WTC11 (cell line): ENCODE data around the gene TELO2. TPM values are rescaled to one million over a fixed set of nuclear protein-coding genes. Genes with fewer than 3 reads are reported as not detected.

Experiments used
- ATAC-seq: fragments of 200-7000 bp; cut with Tn5 transposase; 2 replicates; pipeline ENCODE4 v1.10.0; 2021; ENCODE audit warnings: mild to moderate bottlenecking, moderate library complexity
- CTCF ChIA-PET: fragments of 300-600 bp; sonication (Branson Sonifier 250); formaldehyde crosslinking; loops from one replicate; lab custom pipeline; 2021; ENCODE audit warnings: antibody characterized with exemption; lab: Charles Lee
- POLR2A ChIA-PET: fragments of 350-600 bp; sonication (Branson Sonifier 250); formaldehyde crosslinking; loops from one replicate; lab custom pipeline; 2021; ENCODE audit warnings: antibody characterized with exemption; lab: Charles Lee
- DNase-seq: peaks from one replicate; pipeline ENCODE4 v3.0.0; 2021; ENCODE audit warnings: low spot score
- H3K27ac Mint-ChIP-seq: 2 replicates; pipeline ENCODE4 v1.8.0; 2021; ENCODE audit warnings: mixed read lengths
- H3K27me3 Mint-ChIP-seq: 2 replicates; pipeline ENCODE4 v1.8.0; 2021; ENCODE audit warnings: low read depth, mild to moderate bottlenecking, moderate library complexity, mixed read lengths
- H3K36me3 Mint-ChIP-seq: 2 replicates; pipeline ENCODE4 v1.8.0; 2021; ENCODE audit warnings: mixed read lengths
- H3K4me1 Mint-ChIP-seq: 2 replicates; pipeline ENCODE4 v1.8.0; 2022; ENCODE audit warnings: mixed read lengths
- H3K4me3 Mint-ChIP-seq: 2 replicates; pipeline ENCODE4 v1.8.0; 2021; ENCODE audit warnings: mild to moderate bottlenecking, moderate library complexity, mixed read lengths
- H3K9me3 Mint-ChIP-seq: 2 replicates; pipeline ENCODE4 v1.8.0; 2021; ENCODE audit warnings: mixed read lengths
- ATF1 ChIP-seq: sonication (generic); formaldehyde crosslinking; IDR thresholded peaks from 2 replicates; pipeline ENCODE4 v1.8.1; 2023; ENCODE audit warnings: mild to moderate bottlenecking, moderate library complexity, missing genetic modification reagents
- CBFB ChIP-seq: sonication (generic); formaldehyde crosslinking; IDR thresholded peaks from 2 replicates; pipeline ENCODE4 v1.8.1; 2022; ENCODE audit warnings: mild to moderate bottlenecking, low read depth, missing genetic modification reagents
- ELF4 ChIP-seq: sonication (generic); formaldehyde crosslinking; IDR thresholded peaks from 2 replicates; pipeline ENCODE4 v1.8.1; 2022; ENCODE audit warnings: low read depth, mild to moderate bottlenecking, moderate library complexity, missing genetic modification reagents
- EMX1 ChIP-seq: fragments of 250-450 bp; sonication (Bioruptor Pico); IDR thresholded peaks from 2 replicates; pipeline ENCODE4 v1.8.0; 2021; ENCODE audit warnings: mild to moderate bottlenecking
- FOXP1 ChIP-seq: sonication (generic); formaldehyde crosslinking; IDR thresholded peaks from 2 replicates; pipeline ENCODE4 v1.8.0; 2022; ENCODE audit warnings: missing genetic modification reagents, mild to moderate bottlenecking, moderate library complexity, borderline replicate concordance
- JUN ChIP-seq: sonication (generic); formaldehyde crosslinking; IDR thresholded peaks from 2 replicates; pipeline ENCODE4 v1.8.0; 2023; ENCODE audit warnings: mild to moderate bottlenecking, missing genetic modification reagents
- MYBL2 ChIP-seq: sonication (generic); formaldehyde crosslinking; IDR thresholded peaks from 2 replicates; pipeline ENCODE4 v1.8.1; 2023; ENCODE audit warnings: mild to moderate bottlenecking, moderate library complexity, missing genetic modification reagents
- NFATC4 ChIP-seq: fragments of 250-450 bp; sonication (Bioruptor Pico); IDR thresholded peaks from 2 replicates; pipeline ENCODE4 v1.9.0; 2021; ENCODE audit warnings: mild to moderate bottlenecking
- NFYB ChIP-seq: sonication (generic); formaldehyde crosslinking; conservative IDR thresholded peaks from 2 replicates; pipeline ENCODE4 v1.8.0; 2022; ENCODE audit warnings: low read depth, missing genetic modification reagents
- SMAD3 ChIP-seq: sonication (generic); formaldehyde crosslinking; IDR thresholded peaks from 2 replicates; pipeline ENCODE4 v1.8.0; 2022; ENCODE audit warnings: missing genetic modification reagents, mild to moderate bottlenecking, borderline replicate concordance
- SMAD4 ChIP-seq: sonication (generic); formaldehyde crosslinking; IDR thresholded peaks from 2 replicates; pipeline ENCODE4 v1.8.0; 2022; ENCODE audit warnings: mild to moderate bottlenecking, missing genetic modification reagents
- TEAD1 ChIP-seq: sonication (generic); formaldehyde crosslinking; IDR thresholded peaks from 2 replicates; pipeline ENCODE4 v1.8.0; 2022; ENCODE audit warnings: mild to moderate bottlenecking, missing genetic modification reagents
- ZBTB21 ChIP-seq: sonication (generic); formaldehyde crosslinking; IDR thresholded peaks from 2 replicates; pipeline ENCODE4 v1.8.1; 2023; ENCODE audit warnings: mild to moderate bottlenecking, missing genetic modification reagents, borderline replicate concordance
- ZNF232 ChIP-seq: sonication (generic); formaldehyde crosslinking; IDR thresholded peaks from 2 replicates; pipeline ENCODE4 v1.8.0; 2022; ENCODE audit warnings: mild to moderate bottlenecking, missing genetic modification reagents
- total RNA-seq: library from RNA; stranded (reverse); gene quantifications from 3 replicates; pipeline ENCODE4 v1.2.3, GENCODE V29; 2021
- TF ChIP-seq, protein P1 (sequence below): sonication (generic); formaldehyde crosslinking; IDR thresholded peaks from 2 replicates; pipeline ENCODE4 v1.8.1; 2022; ENCODE audit warnings: mild to moderate bottlenecking, moderate library complexity, missing genetic modification reagents
- TF ChIP-seq, protein P2 (sequence below): fragments of 200-600 bp; IDR thresholded peaks from 2 replicates; pipeline ENCODE4 v1.8.0; 2022; ENCODE audit warnings: antibody characterized with exemption
- TF ChIP-seq, protein P3 (sequence below): sonication (generic); formaldehyde crosslinking; conservative IDR thresholded peaks from 2 replicates; pipeline ENCODE4 v1.8.1; 2023; ENCODE audit warnings: mild to moderate bottlenecking, low read depth, missing genetic modification reagents, moderate library complexity
- TF ChIP-seq, protein P4 (sequence below): sonication (generic); formaldehyde crosslinking; IDR thresholded peaks from 2 replicates; pipeline ENCODE4 v1.8.0; 2023; ENCODE audit warnings: mild to moderate bottlenecking, missing genetic modification reagents
- TF ChIP-seq, protein P5 (sequence below): fragments of 250-450 bp; sonication (Bioruptor Pico); IDR thresholded peaks from 2 replicates; pipeline ENCODE4 v2.1.2; 2022; ENCODE audit warnings: mild to moderate bottlenecking, moderate library complexity

The TELO2 gene
- total RNA-seq, 1 experiment from 2014 or later: 86.7 TPM

DNA sequence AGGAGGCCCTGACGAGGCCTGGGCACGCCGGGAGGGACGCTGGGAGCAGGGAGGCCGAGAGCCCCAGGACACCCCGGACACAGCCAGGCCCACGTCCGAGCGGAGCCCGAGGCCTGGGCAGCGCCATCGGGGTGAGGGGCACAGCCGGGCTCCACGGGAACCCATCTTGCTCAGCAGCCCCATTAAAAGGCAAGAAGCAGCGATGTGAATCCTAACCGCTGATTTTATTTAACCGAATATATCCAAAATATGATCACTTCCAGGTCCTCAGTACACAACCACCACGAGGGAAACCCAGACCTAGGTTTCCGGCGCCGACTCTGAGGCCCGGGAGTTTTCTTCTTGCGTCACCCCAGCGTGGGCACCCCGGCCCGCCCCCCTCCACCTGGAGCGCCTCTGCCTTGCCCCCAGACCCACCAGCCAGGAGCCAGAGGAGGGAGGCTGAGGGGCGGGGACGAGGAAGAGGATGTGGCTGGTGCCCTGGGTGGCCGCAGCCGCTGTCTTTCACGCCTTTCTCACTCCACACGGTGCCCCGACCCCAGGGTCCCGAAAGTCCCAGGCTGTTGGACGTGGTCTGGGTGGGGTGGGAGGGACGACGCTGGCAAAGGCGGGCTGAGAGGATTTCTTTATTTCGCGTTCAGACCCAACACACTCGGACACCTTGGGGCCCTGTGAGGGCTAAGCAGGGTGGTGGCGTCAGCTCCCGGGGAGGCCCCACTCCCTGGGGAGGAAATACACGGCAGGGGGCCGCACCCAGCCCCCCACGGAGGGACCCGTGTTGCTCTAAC, 48.2 kb upstream of the TELO2 start (continued):
- TF ChIP-seq, protein P1, sequence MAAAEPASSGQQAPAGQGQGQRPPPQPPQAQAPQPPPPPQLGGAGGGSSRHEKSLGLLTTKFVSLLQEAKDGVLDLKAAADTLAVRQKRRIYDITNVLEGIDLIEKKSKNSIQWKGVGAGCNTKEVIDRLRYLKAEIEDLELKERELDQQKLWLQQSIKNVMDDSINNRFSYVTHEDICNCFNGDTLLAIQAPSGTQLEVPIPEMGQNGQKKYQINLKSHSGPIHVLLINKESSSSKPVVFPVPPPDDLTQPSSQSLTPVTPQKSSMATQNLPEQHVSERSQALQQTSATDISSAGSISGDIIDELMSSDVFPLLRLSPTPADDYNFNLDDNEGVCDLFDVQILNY (CRISPR knock-in tag): no peak

DNA sequence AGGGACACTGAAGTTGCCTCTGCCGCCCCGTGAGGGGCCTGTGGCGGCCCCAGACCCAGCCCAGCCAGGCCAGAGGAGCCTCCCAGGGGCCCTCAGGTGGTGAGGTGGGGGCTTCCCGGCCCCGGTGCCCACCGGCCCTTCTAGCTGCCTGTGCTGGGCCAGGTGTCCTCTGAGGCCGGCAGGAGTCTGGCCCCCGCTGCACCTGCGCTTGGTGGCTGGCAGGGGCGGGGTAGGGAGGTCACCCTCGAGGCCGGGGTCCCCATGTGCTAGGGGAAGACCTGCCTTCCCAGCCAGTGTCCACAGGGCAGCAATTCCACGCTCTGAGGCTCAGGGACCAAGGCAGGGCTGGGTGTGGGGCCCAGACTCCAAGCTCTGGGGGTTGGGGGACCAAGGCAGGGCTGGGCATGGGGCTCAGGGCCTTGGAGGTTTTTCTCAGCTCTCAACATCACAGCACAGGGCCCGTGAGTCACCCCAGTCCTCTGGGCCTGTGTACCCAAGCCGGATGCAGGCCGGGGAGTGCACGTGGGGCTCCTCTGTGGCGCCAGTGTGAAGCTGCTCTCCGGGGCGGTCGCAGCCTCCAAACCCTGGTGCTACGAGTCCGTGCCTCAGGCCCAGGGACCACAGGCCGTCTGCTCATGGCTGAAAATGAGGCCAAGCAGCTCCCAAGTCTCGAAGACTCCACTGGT, 47.5 kb upstream of the TELO2 start:
- no peaks in the 10 kb centered on the region for H3K9me3 Mint-ChIP-seq
- no peak overlapping the region for H3K27ac Mint-ChIP-seq
- TF ChIP-seq CBFB (no peak), FOXP1 (CRISPR knock-in tag) (no peak), TEAD1 (no peak), EMX1 (no peak), NFATC4 (CRISPR knock-in tag) (no peak), ELF4 (CRISPR knock-in tag) (no peak), ATF1 (CRISPR knock-in tag) (no peak), JUN (CRISPR knock-in tag) (no peak)
- TF ChIP-seq, protein P2, sequence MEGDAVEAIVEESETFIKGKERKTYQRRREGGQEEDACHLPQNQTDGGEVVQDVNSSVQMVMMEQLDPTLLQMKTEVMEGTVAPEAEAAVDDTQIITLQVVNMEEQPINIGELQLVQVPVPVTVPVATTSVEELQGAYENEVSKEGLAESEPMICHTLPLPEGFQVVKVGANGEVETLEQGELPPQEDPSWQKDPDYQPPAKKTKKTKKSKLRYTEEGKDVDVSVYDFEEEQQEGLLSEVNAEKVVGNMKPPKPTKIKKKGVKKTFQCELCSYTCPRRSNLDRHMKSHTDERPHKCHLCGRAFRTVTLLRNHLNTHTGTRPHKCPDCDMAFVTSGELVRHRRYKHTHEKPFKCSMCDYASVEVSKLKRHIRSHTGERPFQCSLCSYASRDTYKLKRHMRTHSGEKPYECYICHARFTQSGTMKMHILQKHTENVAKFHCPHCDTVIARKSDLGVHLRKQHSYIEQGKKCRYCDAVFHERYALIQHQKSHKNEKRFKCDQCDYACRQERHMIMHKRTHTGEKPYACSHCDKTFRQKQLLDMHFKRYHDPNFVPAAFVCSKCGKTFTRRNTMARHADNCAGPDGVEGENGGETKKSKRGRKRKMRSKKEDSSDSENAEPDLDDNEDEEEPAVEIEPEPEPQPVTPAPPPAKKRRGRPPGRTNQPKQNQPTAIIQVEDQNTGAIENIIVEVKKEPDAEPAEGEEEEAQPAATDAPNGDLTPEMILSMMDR: no peak
- H3K36me3 Mint-ChIP-seq: peaks cover 2% of the 10 kb centered on the region; the same call in 1 of the 2 replicates
- ChIA-PET POLR2A (interaction anchor here (1.1 kb wide), 1 partner anchor 14 kb away, joined by 3 read pairs; no protein-coding TSS in a partner anchor), CTCF (no interaction called here)
- no peaks in the 10 kb centered on the region for H3K4me1 Mint-ChIP-seq
- ATAC-seq (no peak), DNase-seq (no peak)
- no peaks in the 10 kb centered on the region for H3K27me3 Mint-ChIP-seq
- no peak overlapping the region for H3K4me3 Mint-ChIP-seq

DNA sequence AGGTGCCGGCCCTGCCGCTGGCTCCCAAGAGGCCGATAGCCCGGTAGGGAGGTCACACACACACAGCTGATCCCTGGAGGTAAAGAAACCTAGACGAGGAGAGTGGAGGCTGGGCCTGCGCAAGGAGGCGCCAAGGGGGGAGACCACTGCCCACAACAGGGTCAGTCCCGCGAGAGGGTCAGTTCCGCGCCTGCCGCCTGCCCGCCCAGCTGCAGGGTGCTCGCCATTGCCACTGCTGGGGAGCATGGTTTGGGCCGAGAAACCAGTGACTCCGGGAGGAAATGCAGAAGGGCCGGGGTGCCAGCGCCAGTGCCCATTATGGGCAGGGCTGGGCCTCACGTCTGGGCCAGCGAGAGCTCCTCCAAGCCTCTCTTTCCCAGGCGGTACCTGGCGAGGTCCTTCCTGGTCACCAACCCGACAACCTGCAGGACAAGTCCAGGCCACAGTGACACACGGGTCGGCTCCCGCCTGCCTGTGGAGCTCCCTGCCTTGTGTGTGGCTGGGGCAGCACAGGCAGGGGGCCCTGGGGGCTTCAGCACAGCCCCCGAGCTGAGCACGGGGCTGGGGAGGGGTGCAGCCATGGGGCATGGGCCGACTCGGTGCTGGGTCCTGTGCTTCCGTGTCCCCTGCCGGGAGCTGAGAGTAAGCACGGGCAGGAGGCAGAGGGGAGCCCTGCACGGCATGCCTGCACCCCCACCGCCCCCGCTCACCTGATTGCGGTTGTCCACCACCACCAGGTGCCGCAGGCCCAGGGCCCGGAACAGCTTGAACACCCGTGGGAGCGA, 46.7 kb upstream of the TELO2 start:
- TF ChIP-seq SMAD3 (no peak), JUN (CRISPR knock-in tag) (no peak), CBFB (no peak), ELF4 (CRISPR knock-in tag) (no peak), ZBTB21 (CRISPR knock-in tag) (no peak), ZNF232 (CRISPR knock-in tag) (no peak), MYBL2 (CRISPR knock-in tag) (no peak), EMX1 (no peak), NFYB (CRISPR knock-in tag) (no peak), SMAD4 (no peak), ATF1 (CRISPR knock-in tag) (no peak)
- TF ChIP-seq, protein P3, sequence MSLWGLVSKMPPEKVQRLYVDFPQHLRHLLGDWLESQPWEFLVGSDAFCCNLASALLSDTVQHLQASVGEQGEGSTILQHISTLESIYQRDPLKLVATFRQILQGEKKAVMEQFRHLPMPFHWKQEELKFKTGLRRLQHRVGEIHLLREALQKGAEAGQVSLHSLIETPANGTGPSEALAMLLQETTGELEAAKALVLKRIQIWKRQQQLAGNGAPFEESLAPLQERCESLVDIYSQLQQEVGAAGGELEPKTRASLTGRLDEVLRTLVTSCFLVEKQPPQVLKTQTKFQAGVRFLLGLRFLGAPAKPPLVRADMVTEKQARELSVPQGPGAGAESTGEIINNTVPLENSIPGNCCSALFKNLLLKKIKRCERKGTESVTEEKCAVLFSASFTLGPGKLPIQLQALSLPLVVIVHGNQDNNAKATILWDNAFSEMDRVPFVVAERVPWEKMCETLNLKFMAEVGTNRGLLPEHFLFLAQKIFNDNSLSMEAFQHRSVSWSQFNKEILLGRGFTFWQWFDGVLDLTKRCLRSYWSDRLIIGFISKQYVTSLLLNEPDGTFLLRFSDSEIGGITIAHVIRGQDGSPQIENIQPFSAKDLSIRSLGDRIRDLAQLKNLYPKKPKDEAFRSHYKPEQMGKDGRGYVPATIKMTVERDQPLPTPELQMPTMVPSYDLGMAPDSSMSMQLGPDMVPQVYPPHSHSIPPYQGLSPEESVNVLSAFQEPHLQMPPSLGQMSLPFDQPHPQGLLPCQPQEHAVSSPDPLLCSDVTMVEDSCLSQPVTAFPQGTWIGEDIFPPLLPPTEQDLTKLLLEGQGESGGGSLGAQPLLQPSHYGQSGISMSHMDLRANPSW: no peak
- TF ChIP-seq, protein P4, sequence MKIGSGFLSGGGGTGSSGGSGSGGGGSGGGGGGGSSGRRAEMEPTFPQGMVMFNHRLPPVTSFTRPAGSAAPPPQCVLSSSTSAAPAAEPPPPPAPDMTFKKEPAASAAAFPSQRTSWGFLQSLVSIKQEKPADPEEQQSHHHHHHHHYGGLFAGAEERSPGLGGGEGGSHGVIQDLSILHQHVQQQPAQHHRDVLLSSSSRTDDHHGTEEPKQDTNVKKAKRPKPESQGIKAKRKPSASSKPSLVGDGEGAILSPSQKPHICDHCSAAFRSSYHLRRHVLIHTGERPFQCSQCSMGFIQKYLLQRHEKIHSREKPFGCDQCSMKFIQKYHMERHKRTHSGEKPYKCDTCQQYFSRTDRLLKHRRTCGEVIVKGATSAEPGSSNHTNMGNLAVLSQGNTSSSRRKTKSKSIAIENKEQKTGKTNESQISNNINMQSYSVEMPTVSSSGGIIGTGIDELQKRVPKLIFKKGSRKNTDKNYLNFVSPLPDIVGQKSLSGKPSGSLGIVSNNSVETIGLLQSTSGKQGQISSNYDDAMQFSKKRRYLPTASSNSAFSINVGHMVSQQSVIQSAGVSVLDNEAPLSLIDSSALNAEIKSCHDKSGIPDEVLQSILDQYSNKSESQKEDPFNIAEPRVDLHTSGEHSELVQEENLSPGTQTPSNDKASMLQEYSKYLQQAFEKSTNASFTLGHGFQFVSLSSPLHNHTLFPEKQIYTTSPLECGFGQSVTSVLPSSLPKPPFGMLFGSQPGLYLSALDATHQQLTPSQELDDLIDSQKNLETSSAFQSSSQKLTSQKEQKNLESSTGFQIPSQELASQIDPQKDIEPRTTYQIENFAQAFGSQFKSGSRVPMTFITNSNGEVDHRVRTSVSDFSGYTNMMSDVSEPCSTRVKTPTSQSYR: no peak
- TF ChIP-seq, protein P5, sequence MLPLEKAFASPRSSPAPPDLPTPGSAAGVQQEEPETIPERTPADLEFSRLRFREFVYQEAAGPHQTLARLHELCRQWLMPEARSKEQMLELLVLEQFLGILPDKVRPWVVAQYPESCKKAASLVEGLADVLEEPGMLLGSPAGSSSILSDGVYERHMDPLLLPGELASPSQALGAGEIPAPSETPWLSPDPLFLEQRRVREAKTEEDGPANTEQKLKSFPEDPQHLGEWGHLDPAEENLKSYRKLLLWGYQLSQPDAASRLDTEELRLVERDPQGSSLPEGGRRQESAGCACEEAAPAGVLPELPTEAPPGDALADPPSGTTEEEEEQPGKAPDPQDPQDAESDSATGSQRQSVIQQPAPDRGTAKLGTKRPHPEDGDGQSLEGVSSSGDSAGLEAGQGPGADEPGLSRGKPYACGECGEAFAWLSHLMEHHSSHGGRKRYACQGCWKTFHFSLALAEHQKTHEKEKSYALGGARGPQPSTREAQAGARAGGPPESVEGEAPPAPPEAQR (CRISPR knock-in tag): no peak
- TF ChIP-seq, all 79 proteins: peak for 0
- POLR2A ChIA-PET: interaction anchor here (1.1 kb wide), 1 partner anchor 13 kb away, joined by 3 read pairs; no protein-coding TSS in a partner anchor
- Mint-ChIP-seq H3K4me3 (no peak overlapping the region), H3K27ac (no peak overlapping the region), H3K4me1 (no peaks in the 10 kb centered on the region), H3K27me3 (no peaks in the 10 kb centered on the region), H3K36me3 (peaks cover 4% of the 10 kb centered on the region; the same call in 1 of the 2 replicates), H3K9me3 (no peaks in the 10 kb centered on the region)
- no peak for DNase-seq
- ATAC-seq: no peak
- CTCF ChIA-PET: interaction anchor here (1.2 kb wide), 1 partner anchor 259 kb away, joined by 3 read pairs; no protein-coding TSS in a partner anchor
